Heart right ventricle (tissue), 16 donors: Measurements from ENCODE around the gene LMBR1. TPM values are rescaled to one million over a fixed set of nuclear protein-coding genes. Genes with fewer than 3 reads are reported as not detected.

Source experiments
- ATAC-seq, 8 donors: fragments of 200-7000 bp; cut with Tn5 transposase; one replicate each; pipeline ENCODE4 v1.9.1; 2020; ENCODE audit warnings: mild to moderate bottlenecking in 8 of 8, moderate library complexity in 8 of 8, moderate number of reproducible peaks in 1 of 8
- DNase-seq, 2 donors: peaks; one replicate each; pipeline ENCODE4 v3.0.0-alpha.2; 2020
- H3K27ac ChIP-seq, 10 donors: fragments of 200-600 bp; sonication (generic) in 2 of 10; one replicate each; pipeline versions ENCODE4 v1.5.0 to v1.8.0; 2020 to 2022; ENCODE audit warnings: mild to moderate bottlenecking in 3 of 10
- H3K27me3 ChIP-seq, 7 donors: fragments of 200-600 bp; one replicate each; pipeline ENCODE4 v1.8.0; 2021 to 2022; ENCODE audit warnings: mild to moderate bottlenecking in 2 of 7
- H3K36me3 ChIP-seq, 9 donors: fragments of 200-600 bp; sonication (generic) in 1 of 9; one replicate each; pipeline versions ENCODE4 v1.5.0 to v1.8.0; 2020 to 2022; ENCODE audit warnings: mild to moderate bottlenecking in 2 of 9
- H3K4me1 ChIP-seq, 9 donors: fragments of 200-600 bp; sonication (generic) in 1 of 9; one replicate each; pipeline versions ENCODE4 v1.5.0 to v1.8.0; 2020 to 2022; ENCODE audit warnings: mild to moderate bottlenecking in 4 of 9
- H3K4me3 ChIP-seq, 10 donors: fragments of 200-600 bp; sonication (generic) in 2 of 10; one replicate each; pipeline versions ENCODE4 v1.5.0 to v1.8.0; 2020 to 2022; ENCODE audit warnings: mild to moderate bottlenecking in 7 of 10, moderate library complexity in 2 of 10
- H3K9me3 ChIP-seq, 11 donors: fragments of 200-600 bp in 10 of 11; sonication (generic) in 2 of 11; one replicate each; pipeline versions ENCODE4 v1.5.0 to v1.8.0; 2013 to 2022; ENCODE audit warnings: mild to moderate bottlenecking in 2 of 11, control low read depth in 1 of 11, moderate library complexity in 1 of 11
- CTCF ChIP-seq, 9 donors: fragments of 200-600 bp; sonication (generic) in 2 of 9; IDR thresholded peaks; one replicate each; pipeline versions ENCODE4 v1.5.0 to v1.8.0; 2021 to 2022; ENCODE audit warnings: antibody characterized with exemption in 9 of 9, mild to moderate bottlenecking in 5 of 9, moderate library complexity in 1 of 9
- WGBS, 2 donors: extraction: QIAGEN DNeasy Blood & Tissue Kit; methylation state at CpG; one replicate each; pipeline ENCODE4 v1.1.7; 2013; ENCODE audit warnings: inconsistent platforms in 1 of 2; 5-methylcytosine and 5-hydroxymethylcytosine counted together
- intact Hi-C, 10 donors: fragments of 100-400 bp; cut with DNase I; formaldehyde crosslinking; loops; one replicate each; pipeline versions ENCODE4 v1.11.1 to v1.14.2; 2022
- polyA plus RNA-seq, 2 donors: library from polyadenylated mRNA; stranded (reverse); fragments of 200-250 nt; gene quantifications; one replicate each; pipeline ENCODE4 v1.2.3, GENCODE V29; 2013
- total RNA-seq, 10 donors: library from RNA; stranded (reverse); fragmentation: NEBNext Ultra II Directional in 3 of 10; extraction: Animal tissue kit (Norgen Biotek cat#: 25700) in 3 of 10; gene quantifications; one replicate each; pipeline versions ENCODE4 v1.2.1 to v1.2.4, GENCODE V29; 2021 to 2023
- donor health status: Arrhythmogenic right ventricular cardiomyopathy.
- donor health status: ischemic (EF 13 %, LVEDD 7.1; RV severe dilation, severe dysfunction).
- donor health status: healthy with polysubstance abuse.
- donor health status: DM: no; HTN: yes; CAD: no.
- donor health status: DM: no; HTN: no; CAD: no.
- donor health status: ischemic (EF 25% LVEDD 6.9; RV normal size, moderate dysfunction).
- donor health status: ischemic (EF 25% LVEDD 5.7; RV mildly dilated, moderate dysfunction).
- donor health status: healthy.
- donor health status: DM: yes; HTN: yes; CAD: no.
- donor health status: Ischemic cardiomyopathy.
- donor health status: ischemic (EF 35%, LVEDD 5.7; RV mildly dilated, moderate dysfunction).
- donor health status: nonischemic (EF 11% LVEDD 7.7; RV severe dilation, severe dysfunction).
- donor health status: DM: yes; HTN: yes; CAD: no.
- donor health status: PGD.
- donor health status: ischemic (EF 29% LVEDD 5.4; RV normal size, mild dysfunction).
- donor health status: nonischemic (EF 23%, LVEDD 6.1; RV moderate dilation, normal function).

The LMBR1 gene
- total and polyA plus RNA-seq, 12 donors: 9.0 to 45.5 (median 37.5) TPM

- Histone ChIP-seq H3K4me1 (peaks cover 0 to 5% (median 0%) of the 10 kb centered on the region in 9 donors), H3K4me3 (no peak overlapping the region), H3K36me3 (peaks cover 0 to 3% (median 0%) of the 10 kb centered on the region in 9 donors), H3K27me3 (no peaks in the 10 kb centered on the region), H3K27ac (no peak overlapping the region), H3K9me3 (peaks cover 0 to 14% (median 0%) of the 10 kb centered on the region in 11 donors)
- intact Hi-C loops: no loop called here
- ATAC-seq (no peak), DNase-seq (no peak)
- WGBS, 2 donors: 84 to 95% methylated on average over 5 of the region's 5 CpGs
- no peak for TF ChIP-seq CTCF (IDR thresholded peaks at IDR 0.05)
These were observed 120.3 kb downstream of the LMBR1 start for GRCh38 chr7:156772725-156773124.

- Histone ChIP-seq H3K36me3 (peaks cover 0 to 4% (median 0%) of the 10 kb centered on the region in 9 donors), H3K9me3 (peaks cover 0 to 12% (median 0%) of the 10 kb centered on the region in 11 donors), H3K27me3 (no peaks in the 10 kb centered on the region), H3K4me1 (peaks cover 0 to 5% (median 0%) of the 10 kb centered on the region in 9 donors), H3K27ac (no peak overlapping the region), H3K4me3 (no peak overlapping the region)
- intact Hi-C loops: loop anchor here in 5 of 10 donors (5.0 to 10.0 kb wide), 3 partner anchors 954 to 974 kb away; partner anchors contain the start of gene SHH (in 2 of the 5)
- ATAC-seq: peak in 1 of 8 donors; percentile 45
- no peak for DNase-seq
- WGBS, 2 donors: 85 to 91% methylated on average over 6 of the region's 6 CpGs
- no peak for TF ChIP-seq CTCF (IDR thresholded peaks at IDR 0.05)
These were observed 124.1 kb downstream of the LMBR1 start for GRCh38 chr7:156768698-156769472.

GRCh38 chr7:156766666-156767065, 126.3 kb downstream of the LMBR1 start:
- WGBS, 2 donors: 93 to 95% methylated on average over 6 of the region's 6 CpGs
- Histone ChIP-seq H3K4me1 (peaks cover 0 to 5% (median 0%) of the 10 kb centered on the region in 9 donors), H3K27ac (no peak overlapping the region), H3K36me3 (peaks cover 0 to 16% (median 0%) of the 10 kb centered on the region in 9 donors), H3K27me3 (no peaks in the 10 kb centered on the region), H3K9me3 (no peaks in the 10 kb centered on the region), H3K4me3 (no peak overlapping the region)
- intact Hi-C loops: loop anchor here in 5 of 10 donors (5.0 to 10.0 kb wide), 3 partner anchors 952 to 972 kb away; partner anchors contain the start of gene SHH (in 2 of the 5)
- no peak for TF ChIP-seq CTCF (IDR thresholded peaks at IDR 0.05)
- ATAC-seq (no peak), DNase-seq (no peak)

- peaks cover 0 to 22% (median under 1%) of the 10 kb centered on the region in 9 donors for H3K36me3 ChIP-seq
- TF ChIP-seq CTCF (IDR thresholded peaks at IDR 0.05): no peak
- H3K27ac ChIP-seq: no peak overlapping the region
- intact Hi-C loops: loop anchor here in 5 of 10 donors (5.0 to 10.0 kb wide), 3 partner anchors 951 to 971 kb away; partner anchors contain the start of gene SHH (in 2 of the 5)
- H3K27me3 ChIP-seq: no peaks in the 10 kb centered on the region
- DNase-seq (no peak), ATAC-seq (no peak)
- 82 to 85% methylated on average over 7 of the region's 7 CpGs for WGBS, 2 donors
- H3K4me1 ChIP-seq: peaks cover 0 to 5% (median 0%) of the 10 kb centered on the region in 9 donors
- no peaks in the 10 kb centered on the region for H3K9me3 ChIP-seq
- H3K4me3 ChIP-seq: no peak overlapping the region
These were observed 126.9 kb downstream of the LMBR1 start for GRCh38 chr7:156765901-156766656.
